Endothelial cell (in vitro differentiated cells): ENCODE measurements around the gene RIMBP2. TPM values are rescaled to one million over a fixed set of nuclear protein-coding genes. Genes with fewer than 3 reads are reported as not detected.

Experiments
- DNase-seq: peaks from one replicate; pipeline ENCODE4 v3.0.0; 2021; ENCODE audit warnings: low spot score
- H3K27ac Mint-ChIP-seq: one replicate; pipeline ENCODE4 v1.8.0; 2021; ENCODE audit warnings: mixed read lengths, inconsistent platforms; ENCODE audit not compliant: unreplicated experiment
- H3K27me3 Mint-ChIP-seq: one replicate; pipeline ENCODE4 v1.8.0; 2021; ENCODE audit warnings: mild to moderate bottlenecking, moderate library complexity, mixed read lengths, inconsistent platforms; ENCODE audit not compliant: unreplicated experiment
- H3K36me3 Mint-ChIP-seq: one replicate; pipeline ENCODE4 v1.8.0; 2021; ENCODE audit warnings: mild to moderate bottlenecking, low read depth, mixed read lengths, inconsistent platforms; ENCODE audit not compliant: unreplicated experiment
- H3K4me1 Mint-ChIP-seq: one replicate; pipeline ENCODE4 v1.8.0; 2021; ENCODE audit warnings: mild to moderate bottlenecking, mixed read lengths, inconsistent platforms; ENCODE audit not compliant: unreplicated experiment
- H3K4me3 Mint-ChIP-seq: one replicate; pipeline ENCODE4 v1.8.0; 2021; ENCODE audit warnings: mild to moderate bottlenecking, mixed read lengths, inconsistent platforms; ENCODE audit not compliant: unreplicated experiment
- H3K9me3 Mint-ChIP-seq: one replicate; pipeline ENCODE4 v1.8.0; 2021; ENCODE audit warnings: mixed read lengths, inconsistent platforms; ENCODE audit not compliant: unreplicated experiment
- total RNA-seq: library from RNA; stranded (reverse); fragmentation: NEBNext Ultra II Directional; extraction: Animal tissue kit (Norgen Biotek cat#: 25700); gene quantifications from one replicate; pipeline ENCODE4 v1.2.1, GENCODE V29; 2021; ENCODE audit not compliant: unreplicated experiment
- TF ChIP-seq, protein P1 (sequence below): fragments of 200-600 bp; sonication (generic); IDR thresholded peaks from one replicate; pipeline ENCODE4 v1.5.0; 2021; ENCODE audit warnings: antibody characterized with exemption; ENCODE audit not compliant: unreplicated experiment

RIMBP2 gene
- total RNA-seq, 1 donor from 2014 or later, result 1.4 TPM

DNA sequence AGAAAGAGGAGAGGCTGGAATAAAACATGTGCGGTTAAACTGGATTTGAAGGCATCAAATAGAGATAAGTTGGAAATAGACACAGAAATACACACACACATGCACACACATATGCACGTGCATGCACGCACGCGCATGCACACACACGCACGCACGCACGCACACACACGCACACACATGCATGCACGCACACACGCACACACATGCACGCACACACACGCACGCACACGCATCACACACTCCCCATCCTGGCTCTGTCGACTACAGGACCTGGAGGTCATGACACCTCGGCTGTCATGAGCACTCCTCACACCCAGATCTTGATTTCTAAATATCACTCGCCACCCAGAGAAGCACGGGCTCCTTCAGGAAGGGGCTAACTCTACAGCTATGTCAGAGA is 51.8 kb downstream of the RIMBP2 start:
- Mint-ChIP-seq H3K27me3 (peaks cover 7% of the 10 kb centered on the region), H3K9me3 (peaks cover 17% of the 10 kb centered on the region), H3K27ac (no peak overlapping the region), H3K4me1 (no peaks in the 10 kb centered on the region), H3K36me3 (peaks cover 9% of the 10 kb centered on the region), H3K4me3 (peak overlapping the region; percentile 3)
- DNase-seq, result no peak
- TF ChIP-seq, protein P1, sequence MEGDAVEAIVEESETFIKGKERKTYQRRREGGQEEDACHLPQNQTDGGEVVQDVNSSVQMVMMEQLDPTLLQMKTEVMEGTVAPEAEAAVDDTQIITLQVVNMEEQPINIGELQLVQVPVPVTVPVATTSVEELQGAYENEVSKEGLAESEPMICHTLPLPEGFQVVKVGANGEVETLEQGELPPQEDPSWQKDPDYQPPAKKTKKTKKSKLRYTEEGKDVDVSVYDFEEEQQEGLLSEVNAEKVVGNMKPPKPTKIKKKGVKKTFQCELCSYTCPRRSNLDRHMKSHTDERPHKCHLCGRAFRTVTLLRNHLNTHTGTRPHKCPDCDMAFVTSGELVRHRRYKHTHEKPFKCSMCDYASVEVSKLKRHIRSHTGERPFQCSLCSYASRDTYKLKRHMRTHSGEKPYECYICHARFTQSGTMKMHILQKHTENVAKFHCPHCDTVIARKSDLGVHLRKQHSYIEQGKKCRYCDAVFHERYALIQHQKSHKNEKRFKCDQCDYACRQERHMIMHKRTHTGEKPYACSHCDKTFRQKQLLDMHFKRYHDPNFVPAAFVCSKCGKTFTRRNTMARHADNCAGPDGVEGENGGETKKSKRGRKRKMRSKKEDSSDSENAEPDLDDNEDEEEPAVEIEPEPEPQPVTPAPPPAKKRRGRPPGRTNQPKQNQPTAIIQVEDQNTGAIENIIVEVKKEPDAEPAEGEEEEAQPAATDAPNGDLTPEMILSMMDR, result no peak

DNA sequence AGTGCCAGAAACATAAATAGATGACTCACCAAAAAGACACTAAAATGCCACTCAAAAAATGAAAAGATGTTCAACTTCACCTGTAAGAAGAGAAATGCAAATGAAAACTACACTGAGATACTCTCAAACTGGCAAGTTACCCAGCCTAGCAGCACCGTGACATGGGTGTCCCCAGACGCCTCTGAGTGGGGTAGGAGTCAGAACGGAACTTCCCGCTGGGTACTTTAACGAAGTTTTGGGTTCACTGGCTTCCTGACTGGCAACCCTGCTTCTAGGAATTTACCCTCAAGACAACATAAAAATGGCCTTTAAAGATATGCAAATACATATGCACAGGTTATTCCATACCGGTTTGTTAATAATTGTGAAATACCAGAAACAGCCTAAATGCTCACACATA is 52.6 kb downstream of the RIMBP2 start:
- no peak overlapping the region for H3K27ac Mint-ChIP-seq
- H3K27me3 Mint-ChIP-seq, result peaks cover 3% of the 10 kb centered on the region
- peaks cover 13% of the 10 kb centered on the region for H3K36me3 Mint-ChIP-seq
- TF ChIP-seq, protein P1, result no peak
- DNase-seq, result no peak
- no peaks in the 10 kb centered on the region for H3K4me1 Mint-ChIP-seq
- peaks cover 17% of the 10 kb centered on the region for H3K9me3 Mint-ChIP-seq
- H3K4me3 Mint-ChIP-seq, result no peak overlapping the region

DNA sequence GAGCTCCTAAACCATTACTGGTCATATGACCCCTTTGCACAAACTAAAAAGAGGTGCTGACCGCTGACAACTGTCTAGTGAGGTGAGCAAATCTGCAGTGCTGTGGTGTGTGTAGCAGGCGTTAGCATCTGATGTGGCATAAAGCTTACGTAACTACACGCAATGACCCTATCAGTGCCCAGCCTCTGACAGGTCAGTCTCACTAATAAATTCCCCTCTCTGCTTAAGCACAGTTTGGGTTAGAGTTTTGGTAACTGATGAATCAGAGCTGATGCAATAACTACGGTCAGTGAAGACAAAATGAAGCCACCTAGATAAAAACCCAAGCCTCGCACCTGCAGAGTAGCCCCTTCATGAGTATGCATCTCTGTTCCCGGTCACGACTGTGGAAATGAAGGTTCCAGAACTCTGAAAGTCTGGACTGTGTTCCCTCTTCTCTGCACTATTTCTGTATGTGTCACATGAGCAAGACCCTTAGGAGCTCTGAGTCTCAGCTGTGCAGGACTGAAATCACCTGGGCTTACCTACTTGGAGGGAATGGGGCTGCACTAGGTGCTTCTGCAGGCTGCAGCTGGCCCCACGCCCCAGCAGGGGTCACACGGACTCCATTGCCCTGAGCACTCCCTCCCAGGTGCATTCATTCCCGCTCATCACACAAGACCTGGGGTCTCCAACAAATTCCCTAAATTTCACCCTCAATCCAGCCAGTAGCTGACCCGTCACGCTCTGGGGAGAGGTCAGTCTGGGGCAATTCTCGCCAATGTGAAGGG is 54.4 kb downstream of the RIMBP2 start:
- DNase-seq, result no peak
- Mint-ChIP-seq H3K4me3 (no peak overlapping the region), H3K27ac (no peak overlapping the region), H3K4me1 (no peaks in the 10 kb centered on the region), H3K9me3 (peaks cover 12% of the 10 kb centered on the region), H3K27me3 (peaks cover 7% of the 10 kb centered on the region), H3K36me3 (peaks cover 9% of the 10 kb centered on the region)
- TF ChIP-seq, protein P1, result no peak

DNA sequence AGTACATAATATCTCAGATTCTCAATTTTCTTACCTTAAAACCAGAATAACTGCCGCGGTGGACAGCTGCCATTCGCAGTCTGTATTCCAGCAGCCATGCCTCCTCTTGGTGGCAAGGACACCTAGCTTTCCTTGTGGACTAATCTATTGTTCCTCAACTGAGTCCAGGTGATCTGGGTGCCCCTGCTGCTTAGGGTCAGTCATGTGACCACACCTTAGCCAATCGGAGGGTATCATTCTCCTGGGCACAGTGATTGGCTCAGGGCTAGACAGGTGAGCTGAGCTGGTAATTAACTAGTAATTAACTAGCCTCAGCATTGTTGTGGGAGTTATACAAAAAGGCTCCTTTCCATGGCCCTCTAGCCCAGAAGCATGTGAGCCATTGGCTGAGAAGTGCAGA is 55.0 kb downstream of the RIMBP2 start:
- TF ChIP-seq, protein P1, result no peak
- no peak overlapping the region for H3K4me3 Mint-ChIP-seq

DNA sequence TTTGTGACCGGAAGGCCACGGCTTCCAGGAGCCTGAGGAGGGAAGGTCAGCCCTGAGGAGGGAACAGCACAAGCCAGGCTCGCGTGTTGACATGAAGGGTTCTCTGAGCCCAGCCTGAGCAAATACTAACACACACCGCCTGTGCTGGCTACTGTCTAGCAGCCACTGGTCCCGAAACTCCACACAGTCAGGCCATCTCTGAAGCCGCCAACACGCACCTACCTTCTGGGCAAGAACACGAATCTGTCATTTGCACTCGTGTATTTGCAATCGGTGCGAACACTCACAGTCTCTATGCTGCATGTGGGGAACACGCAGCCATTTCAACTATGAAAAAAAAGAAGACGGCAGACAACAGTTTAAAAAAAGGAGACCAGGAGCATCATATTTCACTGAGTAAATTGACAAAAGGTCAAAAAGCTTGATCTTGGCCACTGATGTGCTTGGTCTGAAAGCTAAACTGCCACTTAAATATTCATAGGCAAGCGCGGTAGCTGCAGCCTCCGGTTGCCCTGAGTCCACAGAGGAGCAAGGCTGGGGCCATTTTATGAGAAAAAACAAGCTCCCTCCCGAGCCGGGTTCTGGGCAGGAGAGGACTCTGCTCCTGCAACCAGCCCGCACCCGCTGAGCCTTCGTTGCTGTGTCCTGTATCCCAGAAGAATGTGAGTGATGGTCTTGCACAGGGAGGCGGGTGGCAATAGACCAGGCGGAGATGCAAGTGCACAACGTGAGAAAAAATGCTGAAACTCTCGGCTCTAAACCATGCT is 57.8 kb downstream of the RIMBP2 start:
- no peaks in the 10 kb centered on the region for H3K4me1 Mint-ChIP-seq
- H3K27me3 Mint-ChIP-seq, result peaks cover 3% of the 10 kb centered on the region
- peaks cover 18% of the 10 kb centered on the region for H3K9me3 Mint-ChIP-seq
- H3K27ac Mint-ChIP-seq, result no peak overlapping the region
- TF ChIP-seq, protein P1, result no peak
- DNase-seq, result no peak
- H3K36me3 Mint-ChIP-seq, result peaks cover 9% of the 10 kb centered on the region
- H3K4me3 Mint-ChIP-seq, result no peak overlapping the region

More for the DNA sequence above, 55.0 kb downstream of the RIMBP2 start:
- DNase-seq, result no peak
- Mint-ChIP-seq H3K27ac (no peak overlapping the region), H3K4me1 (no peaks in the 10 kb centered on the region), H3K27me3 (peaks cover 3% of the 10 kb centered on the region), H3K9me3 (peaks cover 9% of the 10 kb centered on the region), H3K36me3 (peaks cover 9% of the 10 kb centered on the region)
